NCI-H146 treated with DMSO at 0.1 percent for 48 hours (cell line): ENCODE results near the gene MROH8.

Experiments used
- DNase-seq: peaks from one replicate; lab custom pipeline; 2025; ENCODE audit not compliant: unreplicated experiment; lab: John Stamatoyannopoulos, UW

MROH8 gene

GRCh38 chr20:37178839-37179682 lies at the start of gene MROH8, which contains the start of gene RPN2:
Gene MROH8, minus strand, starts transcription at chr20:37179548.
Gene RPN2, plus strand, starts transcription at chr20:37179330. Its CDS starts 27 bp downstream, at chr20:37179357.
- peak; percentile 97 for DNase-seq

DNA sequence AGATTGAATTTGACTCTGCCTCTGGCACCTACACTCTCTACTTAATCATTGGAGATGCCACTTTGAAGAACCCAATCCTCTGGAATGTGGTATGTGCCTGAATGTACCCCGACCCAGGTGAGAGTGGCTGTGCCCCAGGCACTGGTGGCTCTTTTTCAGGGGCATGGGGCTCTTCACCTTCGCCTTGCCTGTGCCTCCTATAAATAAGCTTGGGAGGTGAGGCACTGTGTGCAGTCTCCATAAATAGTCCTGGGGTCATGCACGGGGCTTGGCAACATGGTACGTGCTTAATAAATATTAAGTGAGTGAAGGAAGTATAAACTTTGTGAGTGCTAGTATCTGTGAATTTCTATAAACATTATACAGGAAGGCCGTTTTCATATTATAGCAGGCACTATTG lies 49.3 kb upstream of the MROH8 start:
- no peak for DNase-seq

- no peak for DNase-seq
These were observed 48.7 kb upstream of the MROH8 start for GRCh38 chr20:37228082-37228481.

DNA sequence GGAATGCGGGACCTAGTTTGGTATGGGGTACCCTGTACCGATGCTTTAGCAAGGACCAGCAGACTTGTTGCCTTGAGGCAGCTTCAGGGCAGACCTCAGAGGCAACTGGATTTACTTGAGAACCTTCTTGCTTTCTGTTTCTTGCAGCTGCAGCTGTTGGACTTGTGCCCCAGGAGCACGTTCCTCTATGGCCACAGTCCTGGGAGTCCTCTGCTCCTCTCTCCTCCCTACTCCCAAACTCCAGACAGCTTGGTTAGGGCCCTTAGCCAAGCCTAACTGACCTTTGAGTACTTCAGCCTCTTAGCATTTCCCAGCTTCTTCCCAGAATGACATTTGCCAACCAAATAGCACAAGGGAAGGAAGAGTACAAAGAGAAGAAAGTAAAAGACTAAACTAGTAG lies 47.5 kb upstream of the MROH8 start:
- no peak for DNase-seq

DNA sequence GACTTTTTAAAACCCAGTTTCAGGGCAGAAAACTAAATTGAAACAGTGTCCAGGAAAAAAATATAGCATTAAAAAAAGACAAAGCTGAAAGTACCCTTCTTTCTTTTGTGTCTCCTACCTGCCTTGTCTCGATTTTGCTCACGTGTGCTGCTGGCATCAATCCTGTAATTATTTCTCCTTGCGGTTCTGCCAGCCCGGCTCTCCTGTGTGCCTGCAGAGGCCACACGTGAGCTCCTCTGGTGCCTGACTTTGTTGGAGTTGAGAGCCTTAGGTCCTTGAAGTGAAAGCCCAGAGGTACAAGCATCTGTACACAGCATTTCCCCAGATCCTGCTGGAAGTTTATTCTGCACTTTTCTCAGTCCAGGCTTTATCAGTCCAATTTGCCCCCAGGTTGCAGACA lies 45.8 kb upstream of the MROH8 start:
- no peak for DNase-seq

DNA sequence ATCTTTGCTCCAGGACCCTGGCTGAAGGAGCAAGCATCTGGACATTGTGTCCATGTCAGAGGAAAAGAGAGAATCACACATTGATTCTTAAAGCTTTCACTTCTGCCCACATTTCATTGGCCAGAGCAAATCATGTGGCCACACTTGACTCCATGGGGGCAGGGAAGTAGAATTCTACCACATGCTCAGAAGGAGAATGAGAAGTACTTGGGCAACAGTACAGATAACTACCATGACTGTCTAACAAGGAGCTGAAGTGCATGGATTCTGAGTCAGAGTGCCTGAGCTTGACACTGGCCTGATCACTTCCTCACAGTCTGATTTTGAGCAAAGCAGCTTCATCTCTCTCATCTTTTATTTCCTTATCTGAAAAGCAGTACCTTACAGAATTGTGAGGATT lies 43.7 kb upstream of the MROH8 start:
- DNase-seq = no peak

- no peak for DNase-seq
These were observed 42.7 kb upstream of the MROH8 start for GRCh38 chr20:37222086-37222485.

GRCh38 chr20:37220731-37221130 lies 41.4 kb upstream of the MROH8 start:
- no peak for DNase-seq

GRCh38 chr20:37219751-37220668 lies 40.7 kb upstream of the MROH8 start:
- no peak for DNase-seq

DNA sequence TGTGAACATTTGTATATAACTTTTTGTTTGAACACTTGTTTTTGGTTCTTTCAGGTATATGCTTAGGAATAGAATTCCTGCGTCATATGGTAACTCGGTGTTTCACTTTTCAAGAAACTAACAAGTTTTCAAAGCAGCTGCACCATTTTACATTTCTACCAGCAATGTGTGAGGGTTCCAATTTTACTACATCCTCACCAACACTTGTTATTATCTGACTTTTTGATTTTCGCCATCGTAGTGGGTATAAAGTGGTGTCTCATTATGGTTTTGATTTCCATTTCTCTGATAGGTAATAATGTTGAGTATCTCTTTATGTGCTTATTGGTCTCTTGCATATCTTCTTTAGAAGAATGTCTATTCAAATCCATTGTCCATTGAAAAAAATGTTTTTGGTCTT lies 39.6 kb upstream of the MROH8 start:
- DNase-seq = no peak

GRCh38 chr20:37218441-37218840 lies 39.1 kb upstream of the MROH8 start:
- no peak for DNase-seq

- no peak for DNase-seq
These were observed 30.4 kb upstream of the MROH8 start for GRCh38 chr20:37209661-37210314.

DNA sequence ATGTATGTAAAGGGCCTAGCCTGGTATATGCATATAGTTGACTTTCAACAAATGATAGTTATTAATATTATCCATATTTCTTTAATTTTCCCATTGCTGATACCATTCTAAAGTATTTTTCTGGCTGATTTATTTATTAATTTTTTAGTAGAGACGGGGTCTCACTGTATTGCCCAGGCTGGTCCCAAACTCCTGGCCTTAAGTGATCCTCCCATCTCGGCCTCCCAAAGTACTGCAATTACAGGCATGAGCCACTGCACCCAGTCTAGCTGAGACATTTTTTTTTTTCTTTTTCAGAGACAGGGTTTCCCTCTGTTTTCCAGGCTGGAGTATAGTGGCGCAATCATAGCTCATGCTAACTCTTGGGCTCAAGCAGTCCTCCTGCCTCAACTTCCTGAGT lies 29.8 kb upstream of the MROH8 start:
- no peak for DNase-seq

- no peak for DNase-seq
These were observed 27.8 kb upstream of the MROH8 start for GRCh38 chr20:37207171-37207570.

DNA sequence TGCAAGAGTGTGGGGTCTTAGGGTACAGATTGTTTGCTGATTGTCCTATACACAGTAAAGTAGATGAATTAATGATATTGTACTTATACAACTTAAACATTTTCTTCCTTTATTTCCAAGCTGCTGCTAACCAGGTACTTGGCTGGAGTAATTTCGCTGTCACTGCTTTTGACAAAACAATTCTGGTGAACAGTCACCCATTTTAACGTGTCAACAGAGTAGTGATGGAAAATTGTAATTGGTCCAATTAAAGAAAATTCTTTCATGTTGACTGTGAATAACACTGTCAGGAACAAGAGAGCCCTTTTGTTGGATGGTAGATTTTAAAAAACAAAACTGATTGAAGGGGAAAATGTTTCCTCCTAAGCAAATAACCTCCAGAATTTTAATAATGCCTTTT lies 26.4 kb upstream of the MROH8 start:
- peak; percentile 55 for DNase-seq

GRCh38 chr20:37205130-37205529 lies 25.8 kb upstream of the MROH8 start:
- no peak for DNase-seq

GRCh38 chr20:37204056-37204455 lies 24.7 kb upstream of the MROH8 start:
- no peak for DNase-seq

- DNase-seq = peak; percentile 33
These were observed 23.1 kb upstream of the MROH8 start for GRCh38 chr20:37202267-37202943.

DNA sequence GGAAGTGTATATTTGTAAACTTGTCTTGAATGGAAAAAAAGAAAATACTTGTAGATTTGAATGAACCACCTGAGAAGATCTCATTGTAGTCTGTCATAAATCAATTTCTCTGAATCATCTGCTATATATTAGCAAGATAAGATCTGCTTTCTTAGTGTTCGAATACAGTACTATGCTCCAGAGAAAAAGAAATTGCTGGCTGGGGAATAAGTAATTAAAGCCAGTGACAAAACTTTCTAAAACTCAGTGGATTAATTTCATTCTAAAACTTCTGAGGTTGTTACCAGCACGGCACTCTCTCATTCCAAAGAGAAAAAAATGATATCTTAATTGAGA lies 22.4 kb upstream of the MROH8 start:
- DNase-seq = no peak

GRCh38 chr20:37200926-37201826 lies 21.8 kb upstream of the MROH8 start:
- DNase-seq = no peak
